SK-N-SH (cell line): ENCODE measurements around the gene ZNF248.

ENCODE experiments used
- CHD2 ChIP-seq: fragments of 150-350 bp; IDR thresholded peaks from 2 replicates; pipeline ENCODE4 v1.6.1; 2018; ENCODE audit warnings: low read length; ENCODE audit not compliant: partially characterized antibody
- CTCF ChIP-seq: fragments of 200-600 bp; sonication (generic); IDR thresholded peaks from 2 replicates; pipeline ENCODE4 v1.6.1; 2017; ENCODE audit warnings: antibody characterized with exemption, mild to moderate bottlenecking, moderate library complexity
- EP300 ChIP-seq, 2 experiments: IDR thresholded peaks; 2 replicates each; pipeline versions ENCODE4 v1.4.0 to v1.6.1; 2012; ENCODE audit warnings: borderline replicate concordance in 1 of 2, low read depth in 1 of 2, low read length in 1 of 2
- EZH2phosphoT487 ChIP-seq: fragments of 200-600 bp; sonication (generic); IDR thresholded peaks from 2 replicates; pipeline ENCODE4 v1.6.1; 2017; ENCODE audit warnings: low read depth, mixed run types, mild to moderate bottlenecking, antibody characterized with exemption, moderate library complexity, borderline replicate concordance
- NRF1 ChIP-seq: IDR thresholded peaks from 2 replicates; pipeline ENCODE4 v1.6.1; 2012; ENCODE audit warnings: low read depth, mild to moderate bottlenecking, low read length
- PBX3 ChIP-seq: IDR thresholded peaks from 2 replicates; pipeline ENCODE4; 2012
- POLR2AphosphoS5 ChIP-seq: IDR thresholded peaks from 2 replicates; pipeline ENCODE4 v1.6.1; 2012; ENCODE audit warnings: low read depth, low read length
- RAD21 ChIP-seq: IDR thresholded peaks from 2 replicates; pipeline ENCODE4 v1.6.1; 2012; ENCODE audit warnings: mild to moderate bottlenecking, low read length
- RFX5 ChIP-seq: IDR thresholded peaks from 2 replicates; pipeline ENCODE4 v1.6.1; 2012; ENCODE audit warnings: mild to moderate bottlenecking, improper control_type of control experiment, low read length
- SMC3 ChIP-seq: IDR thresholded peaks from 2 replicates; pipeline ENCODE4 v1.6.1; 2012; ENCODE audit warnings: low read depth, low read length, improper control_type of control experiment
- USF2 ChIP-seq: fragments of 150-350 bp; IDR thresholded peaks from 2 replicates; pipeline ENCODE4 v1.6.1; 2017; ENCODE audit warnings: antibody characterized with exemption, low read length, low read depth, borderline replicate concordance
- YY1 ChIP-seq: IDR thresholded peaks from 2 replicates; pipeline ENCODE4 v1.4.0; 2012; ENCODE audit warnings: low read depth, mild to moderate bottlenecking
- TF ChIP-seq, protein P1 (sequence below): IDR thresholded peaks from 2 replicates; pipeline ENCODE4 v1.4.0; 2012; ENCODE audit warnings: low read depth

GRCh38 chr10:37777056-37777455, 80.4 kb downstream of the ZNF248 start:
- no peak for TF ChIP-seq YY1
- TF ChIP-seq NRF1, result no peak
- TF ChIP-seq USF2, result no peak
- no peak for TF ChIP-seq POLR2AphosphoS5
- no peak for TF ChIP-seq PBX3
- TF ChIP-seq CTCF, result no peak
- TF ChIP-seq RFX5, result no peak
- TF ChIP-seq EP300 (IDR thresholded peaks at IDR 0.05; ENCODE audit: borderline replicate concordance in 1 of 2, low read depth in 1 of 2, low read length in 1 of 2), result no peak
- TF ChIP-seq, protein P1, sequence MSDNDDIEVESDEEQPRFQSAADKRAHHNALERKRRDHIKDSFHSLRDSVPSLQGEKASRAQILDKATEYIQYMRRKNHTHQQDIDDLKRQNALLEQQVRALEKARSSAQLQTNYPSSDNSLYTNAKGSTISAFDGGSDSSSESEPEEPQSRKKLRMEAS, result no peak
- TF ChIP-seq SMC3, result no peak
- no peak for TF ChIP-seq EZH2phosphoT487
- no peak for TF ChIP-seq RAD21
- no peak for TF ChIP-seq CHD2
